Measurements from ENCODE around the gene TIE1.

DNA sequence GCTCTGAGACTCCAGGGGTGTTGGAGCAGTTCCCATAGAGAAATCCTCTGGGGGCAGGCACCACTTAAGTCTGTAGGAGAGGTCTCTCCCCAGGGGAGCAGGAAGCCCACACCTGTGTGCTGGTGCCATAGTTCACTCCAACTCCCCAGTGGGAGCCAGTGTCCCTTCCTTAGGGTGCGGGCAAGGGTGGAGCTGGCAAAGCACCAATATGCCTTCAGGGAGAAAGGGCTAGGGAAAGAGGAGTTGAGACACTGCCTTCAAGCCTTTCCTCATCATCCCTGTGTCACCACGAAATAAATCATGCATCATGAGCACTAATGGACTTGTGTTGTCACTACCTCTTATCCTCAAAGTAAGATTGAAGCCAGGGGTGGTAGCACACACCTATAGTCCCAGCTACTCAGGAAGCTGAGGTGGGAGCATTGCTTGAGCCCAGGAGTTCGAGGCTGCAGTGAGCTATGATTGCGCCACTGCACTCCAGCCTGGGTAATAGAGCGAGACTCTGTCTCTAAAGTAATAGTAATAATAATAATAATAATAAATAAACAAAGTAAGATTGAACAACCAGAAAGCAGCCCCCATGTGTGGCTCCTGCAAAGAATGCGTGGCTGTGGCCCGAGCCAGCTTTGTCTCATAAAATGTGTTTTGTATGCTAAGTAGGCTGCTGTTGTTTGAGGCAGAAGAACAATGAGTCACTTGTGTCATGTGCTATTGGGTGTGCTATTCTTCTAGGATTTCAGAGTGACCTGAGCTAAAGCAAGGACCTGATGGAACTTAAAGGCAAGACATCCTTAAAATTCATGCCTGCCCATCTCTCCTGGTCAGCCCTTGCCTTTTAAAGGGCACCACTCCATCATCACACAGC, 6.7 kb upstream of the TIE1 start:
- TF ChIP-seq CTCF (IDR thresholded peaks at IDR 0.05) = no peak
- no peak for TF ChIP-seq POLR2A (IDR thresholded peaks at IDR 0.05)

Measured in right lobe of liver (tissue), 4 donors.